Right atrium auricular region (tissue), 2 donors: ENCODE measurements around the gene NSF. TPM values are rescaled to one million over a fixed set of nuclear protein-coding genes. Genes with fewer than 3 reads are reported as not detected.

ENCODE experiments used
- DNase-seq: peaks from one replicate; pipeline ENCODE4 v3.0.0-alpha.2; 2019; ENCODE audit warnings: low spot score
- H3K27ac ChIP-seq, 2 donors: fragments of 200-600 bp; sonication (generic); 1 replicate in 1 of 2; 2 replicates in 1 of 2; pipeline ENCODE4 v1.5.1; 2016 to 2019
- H3K27me3 ChIP-seq, 2 donors: fragments of 200-600 bp; sonication (generic); one replicate each; pipeline versions ENCODE4 v1.5.1 to v1.6.0; 2017 to 2019
- H3K36me3 ChIP-seq: fragments of 200-600 bp; sonication (generic); one replicate; pipeline ENCODE4 v1.5.1; 2016
- H3K4me1 ChIP-seq, 2 donors: fragments of 200-600 bp; sonication (generic); one replicate each; pipeline versions ENCODE4 v1.5.1 to v1.6.0; 2017 to 2019
- H3K4me3 ChIP-seq, 2 donors: fragments of 200-600 bp; sonication (generic); 1 replicate in 1 of 2; 2 replicates in 1 of 2; pipeline ENCODE4 v1.5.1; 2017 to 2019; ENCODE audit warnings: mild to moderate bottlenecking in 1 of 2, moderate library complexity in 1 of 2
- H3K9me3 ChIP-seq, 2 donors: fragments of 200-600 bp; sonication (generic); one replicate each; pipeline ENCODE4 v1.5.1; 2019
- total RNA-seq, 2 donors: library from RNA; depleted of rRNA; stranded (reverse); fragments of >200 nt; gene quantifications; one replicate each; pipeline ENCODE4 v1.1.0, GENCODE V29; 2016
- TF ChIP-seq, protein P1 (sequence below), 2 donors: fragments of 200-600 bp; sonication (generic); IDR thresholded peaks; one replicate each; pipeline ENCODE4 v1.5.1; 2019; ENCODE audit warnings: antibody characterized with exemption in 2 of 2

Gene NSF
- total RNA-seq, 2 donors from 2014 or later = 13.1 to 17.8 TPM

DNA sequence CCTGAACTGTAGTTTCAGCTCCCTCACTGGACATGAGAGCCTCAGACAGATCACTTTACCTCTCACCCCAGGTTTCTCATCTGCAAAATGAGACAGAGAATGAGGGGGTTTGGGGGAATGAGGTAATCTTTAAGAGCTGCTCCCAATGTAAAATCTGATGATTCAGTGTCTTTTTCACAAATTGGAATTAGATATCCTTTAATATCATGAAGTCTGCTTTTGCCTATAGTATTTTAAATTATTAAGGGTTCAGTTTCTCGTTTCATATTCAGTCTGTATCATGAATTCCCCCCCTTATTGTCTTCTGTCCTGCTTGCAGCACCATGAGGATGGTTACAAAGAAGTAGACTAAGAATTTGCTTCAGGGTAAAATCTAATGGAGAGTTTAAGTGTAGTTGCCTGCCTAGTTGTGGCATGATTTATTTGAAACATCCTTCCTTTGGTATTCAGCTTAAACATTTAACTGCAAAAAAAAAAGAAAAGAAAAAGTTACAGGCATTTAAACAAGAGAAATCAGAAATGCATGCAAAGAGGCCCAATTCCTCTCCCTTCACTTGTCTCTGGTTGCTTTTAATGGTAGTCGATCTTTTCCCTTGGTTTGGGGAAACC is 150.8 kb downstream of the NSF start:
- H3K27ac ChIP-seq = no peak overlapping the region

DNA sequence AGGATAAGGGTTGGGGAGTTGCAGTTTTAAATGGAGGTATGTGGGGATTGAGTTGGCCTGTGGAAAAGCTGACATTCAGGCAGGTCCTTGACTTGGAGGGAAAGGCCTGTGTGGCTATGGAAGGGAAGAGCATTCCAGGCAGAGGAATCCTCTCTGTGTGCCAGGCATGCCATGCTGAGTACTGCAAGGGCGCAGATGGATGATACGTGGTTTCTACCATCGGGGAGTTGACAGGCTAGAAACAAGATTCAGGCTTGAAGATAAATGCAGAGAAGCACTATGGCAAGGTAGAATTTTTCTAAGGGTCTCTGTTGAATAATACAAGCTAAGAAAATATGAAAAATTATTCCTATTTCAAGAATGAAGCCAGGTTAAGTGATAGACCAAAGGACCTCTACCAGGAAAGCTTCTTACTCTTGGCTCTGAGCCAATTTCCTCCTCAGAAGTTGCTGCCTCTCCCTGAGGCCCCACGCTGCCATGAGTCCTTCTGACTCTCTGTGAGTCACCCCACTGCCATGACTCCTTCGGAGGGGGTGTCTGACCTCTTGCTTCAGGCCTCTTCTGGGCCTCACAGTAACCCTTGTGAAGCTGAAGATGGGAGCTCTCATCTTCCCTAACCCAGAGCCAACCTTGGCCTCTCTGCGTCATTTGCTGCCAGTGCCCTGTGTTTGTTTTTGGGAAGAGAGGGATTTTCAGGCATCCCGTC is 152.2 kb downstream of the NSF start:
- Histone ChIP-seq H3K4me3 (no peak overlapping the region), H3K36me3 (no peaks in the 10 kb centered on the region), H3K9me3 (no peaks in the 10 kb centered on the region), H3K27ac (peak overlapping the region in 1 of 2 donors; percentile 17), H3K4me1 (peaks cover 0 to 4% of the 10 kb centered on the region in 2 donors), H3K27me3 (no peaks in the 10 kb centered on the region)
- TF ChIP-seq, protein P1, sequence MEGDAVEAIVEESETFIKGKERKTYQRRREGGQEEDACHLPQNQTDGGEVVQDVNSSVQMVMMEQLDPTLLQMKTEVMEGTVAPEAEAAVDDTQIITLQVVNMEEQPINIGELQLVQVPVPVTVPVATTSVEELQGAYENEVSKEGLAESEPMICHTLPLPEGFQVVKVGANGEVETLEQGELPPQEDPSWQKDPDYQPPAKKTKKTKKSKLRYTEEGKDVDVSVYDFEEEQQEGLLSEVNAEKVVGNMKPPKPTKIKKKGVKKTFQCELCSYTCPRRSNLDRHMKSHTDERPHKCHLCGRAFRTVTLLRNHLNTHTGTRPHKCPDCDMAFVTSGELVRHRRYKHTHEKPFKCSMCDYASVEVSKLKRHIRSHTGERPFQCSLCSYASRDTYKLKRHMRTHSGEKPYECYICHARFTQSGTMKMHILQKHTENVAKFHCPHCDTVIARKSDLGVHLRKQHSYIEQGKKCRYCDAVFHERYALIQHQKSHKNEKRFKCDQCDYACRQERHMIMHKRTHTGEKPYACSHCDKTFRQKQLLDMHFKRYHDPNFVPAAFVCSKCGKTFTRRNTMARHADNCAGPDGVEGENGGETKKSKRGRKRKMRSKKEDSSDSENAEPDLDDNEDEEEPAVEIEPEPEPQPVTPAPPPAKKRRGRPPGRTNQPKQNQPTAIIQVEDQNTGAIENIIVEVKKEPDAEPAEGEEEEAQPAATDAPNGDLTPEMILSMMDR (IDR thresholded peaks at IDR 0.05) = no peak
- DNase-seq = no peak

More for the DNA sequence above, 150.8 kb downstream of the NSF start:
- Histone ChIP-seq H3K27me3 (no peaks in the 10 kb centered on the region), H3K9me3 (no peaks in the 10 kb centered on the region), H3K36me3 (no peaks in the 10 kb centered on the region), H3K4me1 (peaks cover 0 to 4% of the 10 kb centered on the region in 2 donors), H3K4me3 (no peak overlapping the region)
- TF ChIP-seq, protein P1 (IDR thresholded peaks at IDR 0.05) = no peak
- no peak for DNase-seq

DNA sequence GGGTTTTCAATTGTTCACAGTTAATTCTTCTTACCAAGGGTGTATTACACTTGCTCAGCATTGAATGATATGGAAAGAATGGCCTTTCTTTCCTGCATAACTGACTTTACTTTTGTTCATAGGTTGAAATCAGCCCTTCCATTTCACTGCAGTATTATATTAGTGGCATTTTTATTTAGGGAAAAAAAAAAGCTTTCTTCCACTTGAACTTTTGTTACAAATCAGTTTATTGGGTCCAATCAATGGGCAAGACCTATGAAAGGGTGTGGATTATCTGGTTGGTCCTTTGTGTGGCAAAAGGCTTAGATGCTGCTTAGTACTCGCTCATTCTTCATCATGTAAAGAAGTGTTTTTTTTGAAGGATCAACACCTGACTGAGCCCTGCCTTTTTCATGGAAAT is 154.0 kb downstream of the NSF start:
- H3K4me1 ChIP-seq = peaks cover 0 to 4% of the 10 kb centered on the region in 2 donors
- H3K9me3 ChIP-seq = no peaks in the 10 kb centered on the region
- no peaks in the 10 kb centered on the region for H3K27me3 ChIP-seq
- TF ChIP-seq, protein P1 (IDR thresholded peaks at IDR 0.05) = no peak
- no peak for DNase-seq
- H3K36me3 ChIP-seq = no peaks in the 10 kb centered on the region
- no peak overlapping the region for H3K27ac ChIP-seq
- no peak overlapping the region for H3K4me3 ChIP-seq

DNA sequence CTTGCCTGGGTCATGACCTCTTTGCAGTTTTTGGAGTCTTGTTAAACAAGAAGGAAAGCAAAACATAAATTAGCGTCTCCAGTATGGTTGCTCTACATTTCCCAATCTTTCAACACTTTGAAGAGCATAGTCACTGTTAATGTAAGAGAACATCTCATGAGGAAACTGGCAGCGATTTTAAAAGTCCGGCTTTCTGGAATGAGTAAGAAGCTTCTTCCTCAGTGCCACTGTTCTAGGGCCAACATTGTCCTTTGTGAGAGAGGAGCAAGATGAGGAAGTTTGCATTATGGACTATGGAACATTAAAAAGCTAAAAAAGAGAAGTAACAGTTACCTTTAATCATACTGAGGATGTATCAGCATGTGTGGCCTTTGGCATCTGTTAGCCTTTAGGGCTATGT is 154.9 kb downstream of the NSF start:
- Histone ChIP-seq H3K36me3 (no peaks in the 10 kb centered on the region), H3K9me3 (no peaks in the 10 kb centered on the region), H3K27me3 (no peaks in the 10 kb centered on the region), H3K4me1 (peaks cover 0 to 4% of the 10 kb centered on the region in 2 donors), H3K27ac (no peak overlapping the region), H3K4me3 (no peak overlapping the region)
- no peak for DNase-seq
- TF ChIP-seq, protein P1 (IDR thresholded peaks at IDR 0.05) = no peak

DNA sequence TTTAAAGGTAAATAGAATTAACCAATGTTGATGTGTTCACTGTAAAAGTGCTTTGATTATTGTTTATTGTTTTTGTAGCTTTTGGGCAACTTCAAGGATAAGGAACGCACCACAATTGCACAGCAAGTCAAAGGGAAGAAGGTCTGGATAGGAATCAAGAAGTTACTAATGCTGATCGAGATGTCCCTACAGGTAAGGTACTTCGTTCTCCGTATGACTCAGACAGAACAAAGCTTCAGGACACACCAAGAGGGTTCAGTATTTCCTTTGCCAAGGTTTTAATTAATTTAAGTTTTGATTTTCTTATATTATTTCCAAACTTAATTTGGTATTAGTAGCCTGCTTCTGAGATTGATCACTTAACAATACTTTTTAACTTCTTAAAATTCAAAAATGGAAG is 161.0 kb downstream of the NSF start:
- TF ChIP-seq, protein P1 (IDR thresholded peaks at IDR 0.05) = no peak
- Histone ChIP-seq H3K4me1 (no peaks in the 10 kb centered on the region), H3K4me3 (no peak overlapping the region), H3K9me3 (no peaks in the 10 kb centered on the region), H3K36me3 (peaks cover 40% of the 10 kb centered on the region), H3K27ac (no peak overlapping the region), H3K27me3 (no peaks in the 10 kb centered on the region)
- no peak for DNase-seq
